SK-N-SH (cell line): ENCODE results near the gene TNFAIP8L1.

Experiments used
- RFX5 ChIP-seq: IDR thresholded peaks from 2 replicates; pipeline ENCODE4 v1.6.1; 2012; ENCODE audit warnings: mild to moderate bottlenecking, improper control_type of control experiment, low read length
- TF ChIP-seq, protein P1 (sequence below): fragments of 200-600 bp; sonication (generic); IDR thresholded peaks from 2 replicates; pipeline ENCODE4 v1.6.1; 2017; ENCODE audit warnings: antibody characterized with exemption, mild to moderate bottlenecking, moderate library complexity

DNA sequence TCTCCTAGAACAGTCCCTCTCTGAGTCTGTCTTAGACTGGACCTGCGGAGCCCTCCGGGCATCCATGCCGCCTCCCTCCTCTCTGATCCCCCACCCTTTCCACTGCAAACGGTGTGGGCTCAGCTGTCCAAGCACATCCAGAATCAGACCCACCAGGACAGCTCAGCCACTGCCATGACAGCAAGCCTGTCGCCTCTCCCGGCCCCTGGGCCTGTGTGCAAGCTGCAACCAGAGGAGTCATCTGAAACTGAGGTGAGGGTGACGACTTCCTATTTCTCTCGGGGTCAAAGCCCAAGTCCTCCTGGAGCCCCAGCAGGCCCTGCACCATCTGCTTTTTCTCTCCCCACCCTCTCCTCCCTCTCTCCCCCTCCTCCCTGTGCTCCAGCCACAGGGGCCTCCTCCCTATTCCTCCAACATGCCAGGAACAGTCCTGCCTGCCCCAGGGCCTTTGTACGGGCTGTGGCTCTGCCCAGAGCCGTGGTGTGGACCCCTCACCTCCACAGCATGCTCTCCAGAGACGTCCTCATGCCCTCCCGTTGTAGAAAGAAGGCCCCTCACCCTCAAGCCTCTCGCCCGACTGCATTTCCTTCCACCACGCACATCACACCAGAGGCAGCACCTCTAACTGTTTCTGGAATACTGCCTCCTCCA is 54.3 kb downstream of the TNFAIP8L1 start:
- TF ChIP-seq, protein P1, sequence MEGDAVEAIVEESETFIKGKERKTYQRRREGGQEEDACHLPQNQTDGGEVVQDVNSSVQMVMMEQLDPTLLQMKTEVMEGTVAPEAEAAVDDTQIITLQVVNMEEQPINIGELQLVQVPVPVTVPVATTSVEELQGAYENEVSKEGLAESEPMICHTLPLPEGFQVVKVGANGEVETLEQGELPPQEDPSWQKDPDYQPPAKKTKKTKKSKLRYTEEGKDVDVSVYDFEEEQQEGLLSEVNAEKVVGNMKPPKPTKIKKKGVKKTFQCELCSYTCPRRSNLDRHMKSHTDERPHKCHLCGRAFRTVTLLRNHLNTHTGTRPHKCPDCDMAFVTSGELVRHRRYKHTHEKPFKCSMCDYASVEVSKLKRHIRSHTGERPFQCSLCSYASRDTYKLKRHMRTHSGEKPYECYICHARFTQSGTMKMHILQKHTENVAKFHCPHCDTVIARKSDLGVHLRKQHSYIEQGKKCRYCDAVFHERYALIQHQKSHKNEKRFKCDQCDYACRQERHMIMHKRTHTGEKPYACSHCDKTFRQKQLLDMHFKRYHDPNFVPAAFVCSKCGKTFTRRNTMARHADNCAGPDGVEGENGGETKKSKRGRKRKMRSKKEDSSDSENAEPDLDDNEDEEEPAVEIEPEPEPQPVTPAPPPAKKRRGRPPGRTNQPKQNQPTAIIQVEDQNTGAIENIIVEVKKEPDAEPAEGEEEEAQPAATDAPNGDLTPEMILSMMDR, result no peak
- TF ChIP-seq RFX5, result no peak
